Measurements from ENCODE around the gene SYK.

DNA sequence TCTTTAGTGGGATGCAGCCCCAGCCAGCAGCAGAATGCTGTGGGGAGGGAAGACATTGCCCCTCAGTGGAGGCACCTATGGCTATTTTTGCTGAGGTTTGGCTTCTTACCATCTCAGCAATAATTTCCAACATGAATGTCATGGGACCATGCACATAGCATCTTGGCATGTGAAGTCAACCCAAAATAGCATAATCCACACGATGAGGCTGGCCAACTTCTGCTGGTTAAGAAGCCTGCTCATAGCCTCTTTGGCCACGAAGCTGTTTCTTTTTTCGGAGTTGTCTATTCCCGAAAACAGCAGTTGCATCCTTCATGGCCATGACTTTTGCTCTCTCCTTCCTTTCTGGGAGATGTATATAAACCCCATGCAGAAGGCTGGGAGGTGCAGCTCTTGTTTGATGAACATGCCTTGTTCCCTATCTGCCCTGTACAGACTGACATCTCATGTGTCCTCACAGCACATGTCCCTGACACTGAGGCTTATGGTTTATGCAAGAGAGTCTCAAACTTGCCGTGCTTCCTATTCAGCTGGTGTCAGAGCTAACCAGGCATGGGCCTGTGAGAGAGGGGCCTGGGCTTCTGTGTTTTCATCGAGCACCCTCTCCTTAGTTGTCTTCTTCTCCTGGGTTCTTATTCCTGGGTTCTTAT, 45.3 kb downstream of the SYK start:
- TF ChIP-seq POLR2AphosphoS5 (IDR thresholded peaks at IDR 0.05; ENCODE audit: low read depth, low read length) (no peak), POLR2A (IDR thresholded peaks at IDR 0.05; ENCODE audit: low read depth, low read length) (no peak)

Measured in GM12891 (cell line).